NCI-H2029 treated with DMSO at 0.1 percent for 48 hours (cell line): ENCODE measurements around the gene SPRR1B.
"Not testable (repeated sequence)": the region's sequence is repeated elsewhere in the genome, so short reads cannot be mapped to it uniquely, and the experiment has no call there.

Experiments
- DNase-seq: peaks from one replicate; lab custom pipeline; 2025; lab: John Stamatoyannopoulos, UW

The SPRR1B gene

DNA sequence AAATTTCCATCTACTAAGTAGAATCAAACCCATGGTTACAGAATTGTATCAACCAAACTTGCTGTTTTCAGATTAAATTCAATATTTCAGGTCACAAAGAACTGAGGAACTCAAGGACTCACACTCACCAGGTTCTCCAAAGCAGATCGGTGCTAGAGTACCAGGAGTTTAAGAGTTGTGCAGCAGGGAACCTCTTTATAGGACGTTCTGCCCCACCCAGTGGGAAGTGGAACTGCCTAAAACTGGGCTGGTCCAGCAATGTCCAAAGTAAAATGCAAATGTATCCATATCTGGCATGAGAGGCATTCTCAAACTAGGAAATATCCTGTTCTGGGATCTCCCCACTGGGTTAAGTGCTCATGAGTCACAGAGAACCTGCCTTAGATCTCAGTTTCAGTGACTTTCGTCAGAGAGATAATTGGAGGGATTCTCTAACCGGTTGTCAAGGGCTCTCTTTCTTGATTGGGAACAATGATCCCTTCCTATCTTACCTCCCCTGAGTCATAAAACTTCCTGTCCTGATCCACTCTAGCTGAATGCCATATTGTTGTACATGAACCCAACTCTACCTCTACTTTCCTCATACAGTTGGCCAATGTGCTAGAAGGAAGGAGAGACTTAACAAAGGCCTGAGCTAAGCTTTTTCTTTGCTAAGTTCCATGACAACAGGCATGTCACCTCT, 10.1 kb downstream of the SPRR1B start, which contains the start of gene SPRR2D:
SPRR2D (minus strand) TSS at position 171 of the 682 bp plus-strand sequence. CDS start 774 bp downstream, outside the sequence.
- no peak for DNase-seq

GRCh38 chr1:153049211-153049610, 18.2 kb downstream of the SPRR1B start:
- DNase-seq, result no peak

- not testable (repeated sequence) for DNase-seq
These were observed 25.1 kb downstream of the SPRR1B start for GRCh38 chr1:153056111-153056510.

GRCh38 chr1:153057375-153057774, 26.4 kb downstream of the SPRR1B start, which contains the start of gene SPRR2A:
Gene SPRR2A, minus strand, starts transcription at chr1:153057512. Its CDS starts 777 bp downstream, at chr1:153056735.
- DNase-seq, result no peak

DNA sequence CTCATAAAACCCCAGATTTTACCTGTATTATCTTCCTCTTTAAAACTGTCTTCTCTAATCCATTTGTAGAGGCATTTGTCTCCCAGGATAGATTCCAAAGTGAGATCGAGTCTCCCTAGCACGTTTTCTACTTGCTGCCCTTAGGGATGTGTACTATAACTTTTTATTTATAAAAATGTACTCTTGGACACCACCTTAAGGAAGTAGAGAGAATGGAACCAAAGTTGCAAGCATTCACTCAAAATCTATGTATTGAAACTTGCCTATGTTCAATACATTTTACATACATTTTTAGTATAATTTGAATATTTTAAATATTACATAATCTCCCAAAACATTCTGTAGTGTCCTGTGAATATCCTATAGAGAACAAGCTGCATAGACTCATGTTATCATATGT, 27.2 kb downstream of the SPRR1B start:
- no peak for DNase-seq

DNA sequence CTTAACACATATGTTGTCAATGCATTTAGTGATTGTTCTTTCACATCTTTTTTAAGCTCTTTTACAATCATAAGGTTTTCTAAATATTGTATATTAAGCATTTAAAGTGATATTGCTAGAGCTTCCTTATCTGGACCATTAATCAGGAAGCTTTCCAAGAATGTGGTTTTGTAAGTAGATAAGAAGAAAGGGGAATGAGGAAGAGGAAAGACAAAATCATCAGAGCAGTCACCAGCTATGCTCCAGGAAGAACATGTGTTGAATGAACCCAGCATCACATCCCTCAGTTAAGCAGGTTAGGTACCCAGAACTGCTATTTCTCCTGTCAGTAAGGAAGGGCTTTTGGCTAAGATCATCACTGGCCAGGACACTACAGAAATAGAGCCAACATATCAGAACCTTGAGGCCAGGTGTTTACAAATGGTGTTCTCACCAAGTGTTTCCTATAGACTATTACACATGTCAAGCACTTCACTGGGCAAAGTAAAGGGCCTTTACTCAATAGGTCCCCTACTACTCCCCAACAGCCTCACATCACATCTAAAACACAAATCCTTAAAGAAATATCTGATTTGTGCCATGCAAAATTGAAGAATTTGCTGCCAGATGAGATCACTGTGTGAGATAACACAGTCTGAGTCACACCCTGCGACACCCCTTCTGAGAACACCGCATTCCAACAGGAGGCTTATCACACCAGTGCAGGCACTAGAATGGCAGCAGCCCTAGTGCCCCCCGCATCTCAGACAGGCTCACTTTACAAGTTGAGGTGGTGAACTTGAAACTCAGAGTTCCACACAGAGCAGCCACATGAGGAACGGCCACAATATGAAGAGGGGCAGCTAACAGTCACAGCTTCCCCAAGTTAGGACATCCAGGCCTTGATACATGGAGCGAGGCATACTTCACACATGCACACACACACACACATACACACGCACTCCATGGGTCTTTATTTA, 28.1 kb downstream of the SPRR1B start:
- no peak for DNase-seq

GRCh38 chr1:153070243-153070642, 39.2 kb downstream of the SPRR1B start:
- no peak for DNase-seq

GRCh38 chr1:153071511-153071910, 40.5 kb downstream of the SPRR1B start, which contains the start of gene SPRR2B:
Gene SPRR2B, minus strand, starts transcription at chr1:153071611. Its CDS starts 772 bp downstream, at chr1:153070839.
- DNase-seq, result no peak

GRCh38 chr1:153072806-153073726, 42.1 kb downstream of the SPRR1B start:
- no peak for DNase-seq

DNA sequence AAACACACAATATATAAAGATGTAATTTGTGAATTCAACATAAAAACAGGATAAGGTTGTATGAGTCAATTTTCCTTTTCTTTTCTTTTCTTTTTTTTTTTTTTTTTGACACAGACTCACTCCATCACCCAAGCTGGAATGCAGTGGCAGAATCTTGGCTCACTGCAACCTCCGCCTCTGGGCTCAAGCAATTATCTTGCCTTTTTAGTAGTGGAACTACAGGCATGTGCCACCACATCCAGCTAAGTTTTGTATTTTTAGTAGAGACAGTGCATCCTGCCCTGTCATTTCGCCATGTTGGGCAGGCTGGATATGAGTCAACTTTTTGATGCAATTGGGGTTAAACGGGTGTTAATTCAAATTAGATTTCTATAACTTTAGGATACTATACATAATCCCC, 50.7 kb downstream of the SPRR1B start:
- no peak for DNase-seq
